NOMO-1 (cell line): ENCODE data around the gene THOC6.
A peak's percentile ranks its signal among the peaks of the same experiment; 100 is the strongest.
"Not testable (repeated sequence)": the region's sequence is repeated elsewhere in the genome, so short reads cannot be mapped to it uniquely, and the experiment has no call there.

Experiments
- DNase-seq, 2 experiments: peaks; one replicate each; lab custom pipeline; 2025; ENCODE audit not compliant: unreplicated experiment in 2 of 2; lab: John Stamatoyannopoulos, UW

The THOC6 gene

GRCh38 chr16:3052571-3053329 is 28.9 kb downstream of the THOC6 start:
- not testable (repeated sequence) for DNase-seq

- DNase-seq, result peak in 1 of 2 experiments; percentile 15
These were observed 29.5 kb downstream of the THOC6 start for GRCh38 chr16:3053330-3053710.

- peak; percentile 67 to 70 for DNase-seq
These were observed 31.3 kb downstream of the THOC6 start for GRCh38 chr16:3054965-3055733.

GRCh38 chr16:3055734-3056115 is 31.9 kb downstream of the THOC6 start:
- not testable (repeated sequence) for DNase-seq

GRCh38 chr16:3056336-3057180 is 32.7 kb downstream of the THOC6 start:
- DNase-seq, result no peak

- no peak for DNase-seq
These were observed 33.6 kb downstream of the THOC6 start for GRCh38 chr16:3057181-3058138.

GRCh38 chr16:3058139-3059030 is 34.5 kb downstream of the THOC6 start:
- DNase-seq, result peak in 1 of 2 experiments; percentile 22

GRCh38 chr16:3059041-3059722 is 35.3 kb downstream of the THOC6 start:
- peak; percentile 64 to 69 for DNase-seq

GRCh38 chr16:3059723-3060242 is 35.9 kb downstream of the THOC6 start:
- no peak for DNase-seq

GRCh38 chr16:3060339-3061127 is 36.7 kb downstream of the THOC6 start:
- no peak for DNase-seq

GRCh38 chr16:3062553-3062952 is 38.7 kb downstream of the THOC6 start:
- DNase-seq, result no peak

GRCh38 chr16:3063625-3064386 is 40.0 kb downstream of the THOC6 start:
- no peak for DNase-seq

- DNase-seq, result no peak
These were observed 41.4 kb downstream of the THOC6 start, which contains the start of gene IL32 for GRCh38 chr16:3065069-3065741. TSS of gene IL32 (plus strand) at chr16:3065640. CDS start at chr16:3065812, 172 bp downstream.

GRCh38 chr16:3065742-3066439 is 42.1 kb downstream of the THOC6 start:
- no peak for DNase-seq

GRCh38 chr16:3066440-3066748 is 42.6 kb downstream of the THOC6 start:
- DNase-seq, result no peak

GRCh38 chr16:3068487-3068886 is 44.7 kb downstream of the THOC6 start:
- no peak for DNase-seq
